Measurements from ENCODE around the gene TRABD2B.

The TRABD2B gene

GRCh38 chr1:47890779-47891178 is 106.4 kb downstream of the TRABD2B start:
- no peaks in the 10 kb centered on the region for H3K36me3 ChIP-seq (ENCODE audit: control insufficient read depth in 2 of 2, insufficient read depth in 2 of 2, low read length in 2 of 2)
- H3K27ac ChIP-seq (ENCODE audit: low read length): no peak overlapping the region
- H3K27me3 ChIP-seq (ENCODE audit: control insufficient read depth in 1 of 2, insufficient read depth in 2 of 2, low read length in 2 of 2): peaks cover 2 to 3% of the 10 kb centered on the region in 2 donors
- H3K4me1 ChIP-seq (ENCODE audit: control insufficient read depth, insufficient read depth, low read length): peaks cover 2% of the 10 kb centered on the region
- H3K9ac ChIP-seq (ENCODE audit: low read length in 2 of 2): no peak overlapping the region
- H3K9me3 ChIP-seq (ENCODE audit: control insufficient read depth in 2 of 2, low read length in 2 of 2): no peaks in the 10 kb centered on the region
- no peak overlapping the region for H3K4me3 ChIP-seq (ENCODE audit: low read length in 2 of 2)

- Histone ChIP-seq H3K4me3 (ENCODE audit: low read length in 2 of 2) (no peak overlapping the region), H3K27ac (ENCODE audit: low read length) (no peak overlapping the region), H3K36me3 (ENCODE audit: control insufficient read depth in 2 of 2, insufficient read depth in 2 of 2, low read length in 2 of 2) (no peaks in the 10 kb centered on the region), H3K9ac (ENCODE audit: low read length in 2 of 2) (no peak overlapping the region), H3K27me3 (ENCODE audit: control insufficient read depth in 1 of 2, insufficient read depth in 2 of 2, low read length in 2 of 2) (peaks cover 2 to 3% of the 10 kb centered on the region in 2 donors), H3K9me3 (ENCODE audit: control insufficient read depth in 2 of 2, low read length in 2 of 2) (no peaks in the 10 kb centered on the region), H3K4me1 (ENCODE audit: control insufficient read depth, insufficient read depth, low read length) (no peaks in the 10 kb centered on the region)
Observed at GRCh38 chr1:47888294-47888629, 108.9 kb downstream of the TRABD2B start.

- Histone ChIP-seq H3K36me3 (ENCODE audit: control insufficient read depth in 2 of 2, insufficient read depth in 2 of 2, low read length in 2 of 2) (no peaks in the 10 kb centered on the region), H3K4me1 (ENCODE audit: control insufficient read depth, insufficient read depth, low read length) (no peaks in the 10 kb centered on the region), H3K27ac (ENCODE audit: low read length) (no peak overlapping the region), H3K9ac (ENCODE audit: low read length in 2 of 2) (no peak overlapping the region), H3K27me3 (ENCODE audit: control insufficient read depth in 1 of 2, insufficient read depth in 2 of 2, low read length in 2 of 2) (peaks cover 2 to 3% of the 10 kb centered on the region in 2 donors), H3K9me3 (ENCODE audit: control insufficient read depth in 2 of 2, low read length in 2 of 2) (no peaks in the 10 kb centered on the region), H3K4me3 (ENCODE audit: low read length in 2 of 2) (no peak overlapping the region)
Observed at GRCh38 chr1:47887475-47888293, 109.5 kb downstream of the TRABD2B start.

GRCh38 chr1:47887060-47887459 is 110.1 kb downstream of the TRABD2B start:
- Histone ChIP-seq H3K4me1 (ENCODE audit: control insufficient read depth, insufficient read depth, low read length) (peaks cover 2% of the 10 kb centered on the region), H3K4me3 (ENCODE audit: low read length in 2 of 2) (no peak overlapping the region), H3K27ac (ENCODE audit: low read length) (no peak overlapping the region), H3K36me3 (ENCODE audit: control insufficient read depth in 2 of 2, insufficient read depth in 2 of 2, low read length in 2 of 2) (no peaks in the 10 kb centered on the region), H3K9me3 (ENCODE audit: control insufficient read depth in 2 of 2, low read length in 2 of 2) (no peaks in the 10 kb centered on the region), H3K27me3 (ENCODE audit: control insufficient read depth in 1 of 2, insufficient read depth in 2 of 2, low read length in 2 of 2) (peaks cover 2 to 3% of the 10 kb centered on the region in 2 donors), H3K9ac (ENCODE audit: low read length in 2 of 2) (no peak overlapping the region)

GRCh38 chr1:47886141-47886540 is 111.0 kb downstream of the TRABD2B start:
- no peaks in the 10 kb centered on the region for H3K36me3 ChIP-seq (ENCODE audit: control insufficient read depth in 2 of 2, insufficient read depth in 2 of 2, low read length in 2 of 2)
- H3K27me3 ChIP-seq (ENCODE audit: control insufficient read depth in 1 of 2, insufficient read depth in 2 of 2, low read length in 2 of 2): peaks cover 2 to 3% of the 10 kb centered on the region in 2 donors
- no peaks in the 10 kb centered on the region for H3K9me3 ChIP-seq (ENCODE audit: control insufficient read depth in 2 of 2, low read length in 2 of 2)
- H3K9ac ChIP-seq (ENCODE audit: low read length in 2 of 2): no peak overlapping the region
- peaks cover 3% of the 10 kb centered on the region for H3K4me1 ChIP-seq (ENCODE audit: control insufficient read depth, insufficient read depth, low read length)
- no peak overlapping the region for H3K27ac ChIP-seq (ENCODE audit: low read length)
- no peak overlapping the region for H3K4me3 ChIP-seq (ENCODE audit: low read length in 2 of 2)

GRCh38 chr1:47885062-47885830 is 111.9 kb downstream of the TRABD2B start:
- Histone ChIP-seq H3K4me3 (ENCODE audit: low read length in 2 of 2) (no peak overlapping the region), H3K27me3 (ENCODE audit: control insufficient read depth in 1 of 2, insufficient read depth in 2 of 2, low read length in 2 of 2) (peaks cover 2 to 3% of the 10 kb centered on the region in 2 donors), H3K9ac (ENCODE audit: low read length in 2 of 2) (no peak overlapping the region), H3K27ac (ENCODE audit: low read length) (no peak overlapping the region), H3K36me3 (ENCODE audit: control insufficient read depth in 2 of 2, insufficient read depth in 2 of 2, low read length in 2 of 2) (no peaks in the 10 kb centered on the region), H3K4me1 (ENCODE audit: control insufficient read depth, insufficient read depth, low read length) (peaks cover 3% of the 10 kb centered on the region), H3K9me3 (ENCODE audit: control insufficient read depth in 2 of 2, low read length in 2 of 2) (no peaks in the 10 kb centered on the region)

GRCh38 chr1:47883963-47884362 is 113.2 kb downstream of the TRABD2B start:
- H3K9ac ChIP-seq (ENCODE audit: low read length in 2 of 2): no peak overlapping the region
- H3K4me3 ChIP-seq (ENCODE audit: low read length in 2 of 2): no peak overlapping the region
- peaks cover 3% of the 10 kb centered on the region for H3K4me1 ChIP-seq (ENCODE audit: control insufficient read depth, insufficient read depth, low read length)
- H3K27me3 ChIP-seq (ENCODE audit: control insufficient read depth in 1 of 2, insufficient read depth in 2 of 2, low read length in 2 of 2): peaks cover 2 to 3% of the 10 kb centered on the region in 2 donors
- H3K36me3 ChIP-seq (ENCODE audit: control insufficient read depth in 2 of 2, insufficient read depth in 2 of 2, low read length in 2 of 2): no peaks in the 10 kb centered on the region
- no peaks in the 10 kb centered on the region for H3K9me3 ChIP-seq (ENCODE audit: control insufficient read depth in 2 of 2, low read length in 2 of 2)
- H3K27ac ChIP-seq (ENCODE audit: low read length): no peak overlapping the region

GRCh38 chr1:47881505-47882442 is 115.4 kb downstream of the TRABD2B start:
- Histone ChIP-seq H3K36me3 (ENCODE audit: control insufficient read depth in 2 of 2, insufficient read depth in 2 of 2, low read length in 2 of 2) (no peaks in the 10 kb centered on the region), H3K27ac (ENCODE audit: low read length) (no peak overlapping the region), H3K27me3 (ENCODE audit: control insufficient read depth in 1 of 2, insufficient read depth in 2 of 2, low read length in 2 of 2) (peaks cover 0 to 2% of the 10 kb centered on the region in 2 donors), H3K4me1 (ENCODE audit: control insufficient read depth, insufficient read depth, low read length) (peaks cover 3% of the 10 kb centered on the region), H3K9me3 (ENCODE audit: control insufficient read depth in 2 of 2, low read length in 2 of 2) (no peaks in the 10 kb centered on the region), H3K4me3 (ENCODE audit: low read length in 2 of 2) (no peak overlapping the region), H3K9ac (ENCODE audit: low read length in 2 of 2) (no peak overlapping the region)

- Histone ChIP-seq H3K36me3 (ENCODE audit: control insufficient read depth in 2 of 2, insufficient read depth in 2 of 2, low read length in 2 of 2) (no peaks in the 10 kb centered on the region), H3K27ac (ENCODE audit: low read length) (no peak overlapping the region), H3K4me1 (ENCODE audit: control insufficient read depth, insufficient read depth, low read length) (peaks cover 8% of the 10 kb centered on the region), H3K9me3 (ENCODE audit: control insufficient read depth in 2 of 2, low read length in 2 of 2) (no peaks in the 10 kb centered on the region), H3K27me3 (ENCODE audit: control insufficient read depth in 1 of 2, insufficient read depth in 2 of 2, low read length in 2 of 2) (peaks cover 0 to 2% of the 10 kb centered on the region in 2 donors), H3K4me3 (ENCODE audit: low read length in 2 of 2) (no peak overlapping the region), H3K9ac (ENCODE audit: low read length in 2 of 2) (no peak overlapping the region)
Observed at GRCh38 chr1:47876587-47876963, 120.6 kb downstream of the TRABD2B start.

GRCh38 chr1:47875831-47876586 is 121.2 kb downstream of the TRABD2B start:
- H3K4me1 ChIP-seq (ENCODE audit: control insufficient read depth, insufficient read depth, low read length): peaks cover 8% of the 10 kb centered on the region
- no peak overlapping the region for H3K27ac ChIP-seq (ENCODE audit: low read length)
- no peak overlapping the region for H3K9ac ChIP-seq (ENCODE audit: low read length in 2 of 2)

More at GRCh38 chr1:47875831-47876586, 121.2 kb downstream of the TRABD2B start:
- Histone ChIP-seq H3K36me3 (ENCODE audit: control insufficient read depth in 2 of 2, insufficient read depth in 2 of 2, low read length in 2 of 2) (no peaks in the 10 kb centered on the region), H3K4me3 (ENCODE audit: low read length in 2 of 2) (no peak overlapping the region), H3K27me3 (ENCODE audit: control insufficient read depth in 1 of 2, insufficient read depth in 2 of 2, low read length in 2 of 2) (peaks cover 0 to 2% of the 10 kb centered on the region in 2 donors), H3K9me3 (ENCODE audit: control insufficient read depth in 2 of 2, low read length in 2 of 2) (no peaks in the 10 kb centered on the region)
